ENCODE results near the gene RTN4.
A peak's percentile ranks its signal among the peaks of the same experiment; 100 is the strongest.
"Not testable (repeated sequence)": the region's sequence is repeated elsewhere in the genome, so short reads cannot be mapped to it uniquely, and the experiment has no call there.

RTN4 gene

DNA sequence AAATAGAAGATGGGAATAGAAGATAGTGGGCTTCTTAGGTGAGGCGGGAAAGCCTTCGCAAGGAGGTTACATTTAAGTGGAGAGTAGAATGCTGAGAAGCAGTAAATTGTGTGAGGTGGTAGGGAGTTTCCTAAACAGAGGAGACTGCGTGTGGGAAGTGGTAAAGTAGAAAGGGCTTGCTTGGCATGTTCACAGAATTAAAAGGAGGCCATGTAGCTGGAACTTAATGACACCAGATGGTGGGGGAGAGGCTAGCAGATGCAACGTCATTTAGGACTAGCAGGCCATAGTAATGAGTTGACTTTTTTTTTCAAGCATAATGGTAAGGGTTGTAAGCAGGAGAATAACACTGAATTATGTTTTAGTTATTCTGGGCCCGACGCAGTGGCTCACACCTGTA lies 13.0 kb upstream of the RTN4 start:
- DNase-seq = no peak

- DNase-seq = no peak
Observed at GRCh38 chr2:55062754-55063153, 12.5 kb upstream of the RTN4 start.

GRCh38 chr2:55061523-55062344 lies 11.5 kb upstream of the RTN4 start:
- no peak for DNase-seq

DNA sequence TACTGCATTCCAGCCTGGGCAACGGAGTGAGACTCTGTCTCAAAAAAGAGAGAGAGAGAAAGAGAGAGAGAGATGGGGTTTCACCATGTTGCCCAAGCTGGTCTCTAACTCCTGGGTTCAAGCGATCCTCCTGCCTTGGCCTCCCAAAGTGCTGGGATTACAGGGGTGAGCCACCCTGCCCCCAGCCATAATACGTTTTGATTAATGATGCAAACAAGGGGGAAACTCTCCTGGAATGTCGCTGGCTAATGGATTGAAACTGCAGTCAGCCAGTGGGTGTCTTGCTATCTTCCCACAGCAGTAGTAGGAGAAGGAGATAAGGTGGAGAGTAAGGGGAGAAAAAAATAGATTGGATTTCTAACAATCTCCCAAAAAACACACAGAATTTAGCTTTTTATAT lies 9.5 kb upstream of the RTN4 start:
- no peak for DNase-seq

- no peak for DNase-seq
Observed at GRCh38 chr2:55057474-55057873, 7.2 kb upstream of the RTN4 start.

- no peak for DNase-seq
Observed at GRCh38 chr2:55056024-55056521, 5.8 kb upstream of the RTN4 start.

DNA sequence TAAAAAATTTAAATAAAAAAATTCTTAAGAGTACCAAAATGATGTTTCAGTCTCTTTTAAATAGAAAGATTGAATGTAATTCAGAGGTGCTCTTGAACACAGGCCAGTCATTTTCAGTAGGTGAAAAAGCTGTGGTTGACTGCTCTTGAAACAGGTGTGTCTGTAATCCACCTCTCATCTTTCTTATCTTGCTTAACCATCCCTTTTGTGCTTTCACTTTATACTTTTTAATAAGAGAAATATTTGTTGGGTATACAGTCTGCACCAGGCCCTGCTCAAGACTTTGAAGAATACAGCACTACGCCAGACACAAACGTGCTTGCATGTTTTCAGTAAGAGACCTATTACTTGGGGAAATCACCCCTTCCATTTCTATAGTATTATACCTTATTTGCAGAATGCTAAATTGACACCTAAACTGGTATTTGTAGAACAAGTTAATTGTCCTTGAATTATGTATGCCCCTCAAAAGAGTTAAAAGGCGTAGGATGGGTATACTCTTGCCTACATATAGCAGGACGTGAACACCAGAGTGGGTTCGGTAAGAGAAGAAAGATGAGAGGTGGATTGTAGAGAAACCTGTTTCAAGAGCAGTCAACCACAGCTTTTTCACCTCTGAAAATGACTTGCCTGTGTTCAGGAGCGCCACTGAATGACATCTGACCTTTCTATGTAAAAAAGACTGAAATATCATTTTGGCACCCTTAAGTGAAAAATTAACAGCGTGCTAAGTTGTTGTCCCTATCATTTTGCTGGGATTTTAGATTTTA lies 4.0 kb upstream of the RTN4 start:
- no peak for DNase-seq

- DNase-seq = not testable (repeated sequence)
Observed at GRCh38 chr2:55053225-55053624, 3.0 kb upstream of the RTN4 start.

DNA sequence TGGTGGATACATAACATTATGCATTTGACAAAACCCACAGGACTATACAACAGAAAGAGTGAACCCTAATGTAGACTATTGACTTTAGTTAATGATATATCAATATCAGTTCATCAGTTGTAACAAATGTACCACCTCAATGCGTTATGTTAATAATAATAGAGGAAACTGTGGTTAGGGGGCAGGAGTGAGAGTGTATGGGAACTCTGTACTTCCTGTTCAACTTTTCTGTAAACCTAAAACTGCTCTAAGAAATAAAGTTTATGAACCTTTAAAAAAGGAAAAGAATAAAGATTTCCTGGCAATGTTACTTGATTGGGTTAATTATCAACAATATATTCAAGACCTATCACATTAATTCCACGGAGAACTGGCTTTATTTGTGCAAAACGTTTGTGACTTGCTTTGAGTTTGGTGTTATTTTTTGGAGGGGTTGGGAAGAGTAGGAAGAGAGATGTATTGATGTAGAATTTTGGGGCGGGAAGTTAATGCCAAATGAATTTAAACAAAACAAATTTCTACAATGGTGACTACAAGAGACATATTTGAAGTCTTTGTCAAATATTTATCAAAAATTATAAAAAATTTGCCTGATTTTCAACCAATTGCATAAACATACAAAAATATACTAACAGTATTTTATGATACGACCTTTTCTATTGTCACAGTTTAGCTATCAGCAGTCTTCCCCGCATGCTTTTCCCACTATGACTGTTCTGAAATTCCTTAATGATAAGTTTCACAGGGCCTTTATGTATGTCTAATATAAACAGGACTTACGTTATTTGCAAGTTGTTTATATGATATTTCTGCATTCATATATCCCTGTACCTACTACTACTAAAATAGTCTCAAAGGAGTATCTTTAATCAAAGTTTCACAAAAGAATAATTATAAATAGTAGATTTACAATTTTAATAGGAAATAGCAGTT lies 2.1 kb upstream of the RTN4 start:
- no peak for DNase-seq

DNA sequence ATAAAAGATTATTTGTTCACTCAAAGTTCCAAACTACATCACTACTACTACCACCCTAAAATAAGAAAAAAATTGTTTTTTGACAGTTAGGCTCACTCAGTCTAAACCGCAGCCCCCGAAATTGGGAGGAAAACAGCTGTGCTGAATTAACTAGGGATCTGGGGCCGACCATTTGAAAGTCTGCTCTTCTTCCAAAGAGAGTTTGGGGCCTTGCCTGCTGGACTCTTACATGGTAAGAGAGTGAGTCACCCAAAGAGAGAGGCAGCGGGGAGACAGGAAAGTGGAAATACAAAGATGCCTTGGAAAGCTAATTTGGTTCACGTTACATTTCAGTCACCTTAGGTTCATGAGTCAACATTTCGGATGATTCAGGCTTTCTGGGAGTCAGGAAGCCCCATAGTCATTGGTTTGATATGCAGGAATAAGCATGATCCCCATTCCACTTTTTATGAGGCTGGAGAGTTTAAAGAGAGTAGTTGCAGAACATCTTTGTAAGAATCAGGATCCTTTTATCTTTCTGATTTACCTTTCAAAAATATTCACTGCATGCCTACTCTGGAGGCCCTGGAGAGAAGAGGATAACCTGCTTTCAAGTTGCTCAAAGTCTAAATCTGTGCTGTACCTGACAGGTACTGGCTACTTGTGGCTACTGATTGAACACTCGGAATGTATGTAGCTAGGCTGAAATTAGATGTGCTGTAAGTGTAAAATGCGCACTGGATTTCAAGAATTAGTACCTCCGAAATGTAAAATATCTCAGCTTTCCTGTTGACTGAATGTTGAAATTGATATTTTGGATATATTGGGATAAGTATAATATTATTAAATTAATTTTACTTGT lies 995 bp upstream of the RTN4 start:
- DNase-seq = peak; percentile 54

DNA sequence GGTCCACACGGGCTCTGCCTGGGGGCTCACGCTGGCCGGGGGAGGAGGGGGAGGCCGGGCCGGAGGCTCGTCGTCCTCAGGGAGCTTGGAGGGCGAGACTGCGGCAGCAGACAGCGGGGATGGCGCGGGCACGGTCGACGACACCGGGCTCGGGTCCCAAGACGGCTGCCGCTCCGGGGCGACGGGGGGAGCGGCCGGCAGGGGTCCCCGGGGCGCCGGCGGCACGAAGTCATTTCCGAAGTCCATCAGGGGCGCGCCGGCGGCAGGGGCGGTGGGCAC lies 491 bp downstream of the RTN4 start:
- DNase-seq = no peak

- DNase-seq = peak; percentile 51
Observed at GRCh38 chr2:55049043-55049820, 1.0 kb downstream of the RTN4 start.

DNA sequence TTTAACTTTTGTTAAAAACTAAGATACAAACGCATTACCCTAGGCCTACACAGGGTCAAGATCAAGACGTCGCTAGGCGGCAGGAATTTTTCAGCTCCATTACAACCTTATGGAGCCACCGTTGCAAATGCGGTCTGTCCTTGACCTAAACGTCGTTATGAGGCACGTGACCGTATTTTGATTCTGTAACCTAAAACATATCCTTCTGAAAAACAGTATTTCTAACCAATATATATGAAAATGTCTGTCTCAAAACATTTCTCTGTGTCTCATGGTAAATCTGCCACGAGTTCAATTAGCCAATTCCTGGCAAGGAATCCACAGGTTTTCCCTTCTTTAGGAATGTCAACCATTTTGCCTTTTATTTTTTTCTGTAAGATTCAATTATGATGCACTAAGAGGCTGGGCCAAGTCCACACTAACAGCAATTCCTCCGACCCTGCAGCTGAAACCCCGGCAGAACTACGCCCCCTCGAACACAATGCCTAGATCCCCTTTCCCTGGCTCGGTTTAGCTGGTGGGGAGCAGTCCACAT lies 1.7 kb downstream of the RTN4 start:
- DNase-seq = no peak

- no peak for DNase-seq
Observed at GRCh38 chr2:55047677-55048299, 2.5 kb downstream of the RTN4 start.

DNA sequence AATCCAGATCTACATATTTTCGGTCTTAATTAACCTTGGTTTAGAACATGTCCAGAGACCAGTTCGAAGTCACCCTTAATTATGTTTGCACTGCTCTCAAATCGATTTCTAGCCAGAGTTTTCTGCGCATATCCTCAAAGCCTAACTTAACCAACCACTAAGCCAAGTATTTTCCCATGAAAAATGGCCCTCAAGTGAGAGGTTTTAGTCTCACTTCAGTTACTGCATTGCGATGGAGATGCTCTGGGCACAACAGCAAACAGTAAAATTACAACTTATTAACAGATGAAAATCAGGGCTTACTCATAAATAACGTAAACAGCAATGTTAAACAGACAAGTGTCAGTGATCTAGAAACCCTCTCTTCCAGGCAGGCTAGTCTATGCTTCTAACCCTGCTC lies 4.5 kb downstream of the RTN4 start:
- no peak for DNase-seq

GRCh38 chr2:55043841-55044240 lies 6.4 kb downstream of the RTN4 start:
- no peak for DNase-seq

- DNase-seq = no peak
Observed at GRCh38 chr2:55038428-55038827, 11.8 kb downstream of the RTN4 start.

DNA sequence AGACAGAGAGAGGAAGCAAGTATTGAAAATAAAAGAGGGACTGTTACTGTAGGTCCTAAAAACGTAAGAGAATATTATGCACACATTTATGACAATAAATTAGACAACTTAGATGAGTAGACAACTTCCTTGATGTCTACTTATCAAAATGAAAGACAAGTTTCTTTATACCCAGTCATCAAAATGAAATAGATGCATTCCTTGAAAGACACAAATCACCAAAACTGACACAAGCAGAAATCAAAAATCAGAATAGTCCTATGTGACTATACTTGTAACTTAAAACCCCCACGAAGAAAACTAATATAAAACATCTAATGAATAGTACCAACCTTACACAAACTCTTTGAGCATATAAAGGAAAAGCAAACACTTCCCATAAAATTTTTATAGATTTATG lies 14.5 kb downstream of the RTN4 start:
- DNase-seq = no peak

DNA sequence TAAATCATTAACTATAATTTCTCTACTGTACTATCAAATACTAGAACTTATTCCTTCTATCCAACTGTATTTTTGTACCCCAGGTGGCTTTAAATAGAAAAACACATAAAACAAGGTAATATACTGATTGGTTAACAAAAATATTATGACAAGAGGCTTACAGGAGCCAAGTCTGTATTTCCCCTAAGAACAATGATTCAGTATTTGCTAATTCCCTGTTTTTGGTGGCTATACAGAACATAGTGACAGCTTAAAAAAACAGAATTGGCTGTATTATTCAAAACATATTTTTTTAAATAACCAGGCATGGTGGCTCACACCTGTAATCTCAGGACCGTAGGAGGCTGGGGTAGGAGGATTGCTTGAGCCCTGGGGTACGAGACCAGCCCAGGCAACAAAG lies 16.3 kb downstream of the RTN4 start:
- no peak for DNase-seq

DNA sequence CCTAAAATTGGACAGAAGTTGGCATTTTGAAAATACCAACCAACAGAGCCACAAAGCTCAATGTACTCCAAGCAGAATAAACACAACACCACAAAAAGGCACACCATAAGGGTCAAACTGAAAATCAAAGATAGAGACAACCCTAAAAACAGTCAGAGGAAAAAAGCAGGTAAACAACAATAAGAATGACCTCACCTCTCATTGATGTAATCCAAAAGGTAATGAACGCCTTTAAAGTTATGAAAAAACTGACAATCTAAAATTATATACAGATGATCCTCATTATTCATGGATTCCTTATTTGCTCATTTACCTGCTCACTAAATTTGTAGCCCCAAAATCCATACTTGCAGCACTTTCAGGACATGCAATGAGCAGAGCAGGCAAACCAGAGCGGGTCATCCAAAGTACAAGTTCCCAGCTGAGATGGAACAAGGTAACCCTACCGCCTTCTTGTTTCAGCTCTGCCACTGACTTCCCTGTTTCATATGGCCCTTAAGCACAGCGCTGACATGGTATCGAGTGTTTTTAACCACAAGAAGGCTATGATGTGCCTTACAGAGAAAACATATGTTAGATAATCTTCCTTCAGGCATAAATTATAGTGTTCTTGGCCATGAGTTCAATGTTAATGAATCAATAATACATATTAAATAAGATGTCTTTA lies 17.0 kb downstream of the RTN4 start:
- DNase-seq = no peak

Data from NCI-H1417 treated with DMSO at 0.1 percent for 48 hours (cell line).